WTC11 (cell line): ENCODE data around the gene CRKL.

Experiments used
- CREM ChIP-seq: sonication (generic); formaldehyde crosslinking; IDR thresholded peaks from 2 replicates; pipeline ENCODE4 v1.8.1; 2022; ENCODE audit warnings: mild to moderate bottlenecking, missing genetic modification reagents, moderate library complexity
- FOXP1 ChIP-seq: sonication (generic); formaldehyde crosslinking; IDR thresholded peaks from 2 replicates; pipeline ENCODE4 v1.8.0; 2022; ENCODE audit warnings: missing genetic modification reagents, mild to moderate bottlenecking, moderate library complexity, borderline replicate concordance
- IRF1 ChIP-seq: sonication (generic); formaldehyde crosslinking; IDR thresholded peaks from 2 replicates; pipeline ENCODE4 v1.8.0; 2023; ENCODE audit warnings: missing genetic modification reagents
- ZNF317 ChIP-seq: sonication (generic); formaldehyde crosslinking; IDR thresholded peaks from 2 replicates; pipeline ENCODE4 v1.8.1; 2023; ENCODE audit warnings: low read depth, mild to moderate bottlenecking, moderate library complexity, missing genetic modification reagents, borderline replicate concordance
- TF ChIP-seq, protein P1 (sequence below): fragments of 200-600 bp; IDR thresholded peaks from 2 replicates; pipeline ENCODE4 v1.8.0; 2022; ENCODE audit warnings: antibody characterized with exemption

DNA sequence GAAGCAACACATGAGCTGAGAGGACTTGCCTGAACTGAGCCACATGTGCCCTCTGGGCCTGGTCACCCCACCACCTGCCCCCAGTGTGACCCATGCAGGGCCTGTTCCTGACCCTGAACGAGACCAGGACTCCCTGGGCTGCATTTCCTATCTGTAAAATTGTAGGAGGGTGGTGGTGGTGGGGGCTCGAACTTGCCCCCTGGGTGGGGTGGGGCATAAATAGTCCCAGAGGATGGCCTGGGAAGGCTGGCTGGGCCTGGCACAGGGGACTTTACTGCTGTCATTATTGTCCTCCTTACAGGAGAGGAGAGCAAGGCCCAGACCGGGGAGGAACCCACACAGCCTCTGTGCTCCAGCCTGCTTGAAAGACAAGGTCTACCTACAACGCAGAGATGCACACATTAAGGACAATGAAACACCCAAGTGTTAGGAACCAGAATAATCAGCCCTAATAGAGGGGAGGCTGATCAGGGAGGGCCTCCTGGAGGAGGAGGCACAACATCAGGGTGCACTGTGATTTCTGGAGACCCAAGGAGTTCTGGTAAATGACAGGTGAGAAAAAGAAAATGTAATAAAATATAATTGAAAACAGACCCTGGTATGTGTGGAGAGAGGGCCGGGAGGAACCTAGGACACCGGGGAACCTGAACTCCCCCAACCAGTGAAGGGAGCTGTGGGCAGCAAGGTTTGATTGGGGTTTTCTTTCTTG is 47.0 kb downstream of the CRKL start:
- TF ChIP-seq, protein P1, sequence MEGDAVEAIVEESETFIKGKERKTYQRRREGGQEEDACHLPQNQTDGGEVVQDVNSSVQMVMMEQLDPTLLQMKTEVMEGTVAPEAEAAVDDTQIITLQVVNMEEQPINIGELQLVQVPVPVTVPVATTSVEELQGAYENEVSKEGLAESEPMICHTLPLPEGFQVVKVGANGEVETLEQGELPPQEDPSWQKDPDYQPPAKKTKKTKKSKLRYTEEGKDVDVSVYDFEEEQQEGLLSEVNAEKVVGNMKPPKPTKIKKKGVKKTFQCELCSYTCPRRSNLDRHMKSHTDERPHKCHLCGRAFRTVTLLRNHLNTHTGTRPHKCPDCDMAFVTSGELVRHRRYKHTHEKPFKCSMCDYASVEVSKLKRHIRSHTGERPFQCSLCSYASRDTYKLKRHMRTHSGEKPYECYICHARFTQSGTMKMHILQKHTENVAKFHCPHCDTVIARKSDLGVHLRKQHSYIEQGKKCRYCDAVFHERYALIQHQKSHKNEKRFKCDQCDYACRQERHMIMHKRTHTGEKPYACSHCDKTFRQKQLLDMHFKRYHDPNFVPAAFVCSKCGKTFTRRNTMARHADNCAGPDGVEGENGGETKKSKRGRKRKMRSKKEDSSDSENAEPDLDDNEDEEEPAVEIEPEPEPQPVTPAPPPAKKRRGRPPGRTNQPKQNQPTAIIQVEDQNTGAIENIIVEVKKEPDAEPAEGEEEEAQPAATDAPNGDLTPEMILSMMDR, result no peak
- TF ChIP-seq ZNF317, result no peak
- TF ChIP-seq CREM (CRISPR knock-in tag), result no peak
- no peak for TF ChIP-seq FOXP1 (CRISPR knock-in tag)
- no peak for TF ChIP-seq IRF1 (CRISPR knock-in tag)
